ENCODE results near the gene NAT9. TPM values are rescaled to one million over a fixed set of nuclear protein-coding genes. Genes with fewer than 3 reads are reported as not detected.

NAT9 gene
- total and polyA plus RNA-seq, 2 donors (not counting 1 experiment from before 2014, with no cell fraction given) = 66.6 to 73.6 TPM

DNA sequence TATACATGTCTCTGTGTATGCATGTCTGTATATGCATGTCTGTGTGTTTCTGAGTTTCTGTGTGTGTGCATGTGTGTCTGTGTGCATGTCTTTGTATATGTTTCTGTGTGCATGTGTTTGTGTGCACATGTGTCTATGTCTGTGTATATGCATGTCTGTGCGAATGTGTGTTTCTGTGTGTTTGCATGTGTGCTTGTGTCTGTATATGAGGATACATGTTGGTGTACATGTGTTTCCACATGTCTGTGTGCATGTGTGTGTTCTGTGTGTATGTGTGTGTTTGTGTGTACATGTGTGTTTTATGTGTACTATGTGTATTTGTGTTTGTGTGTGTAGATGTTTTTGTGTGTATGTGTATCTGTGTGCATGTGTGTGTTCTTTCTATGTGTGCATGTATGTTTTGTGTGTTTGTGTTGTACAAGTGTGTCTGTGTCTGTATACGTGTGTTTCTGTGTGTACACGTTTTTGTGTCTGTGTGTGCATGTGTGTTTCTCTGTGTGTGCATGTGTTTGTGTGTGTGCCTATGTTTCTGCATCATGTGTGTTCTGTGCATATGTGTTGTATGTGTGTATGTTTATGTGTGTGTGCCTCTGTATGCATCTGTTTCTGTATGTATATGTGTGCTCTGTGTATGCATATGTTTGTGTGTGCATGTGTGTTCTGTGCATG lies 48.0 kb downstream of the NAT9 start:
- no peaks in the 10 kb centered on the region for H3K9me3 ChIP-seq (ENCODE audit: control extremely low read depth in 1 of 3, control insufficient read depth in 2 of 3, insufficient read depth in 1 of 3, low read length in 2 of 3)
- H4K20me1 ChIP-seq (ENCODE audit: control insufficient read depth, insufficient read depth, low read length, poor library complexity, severe bottlenecking) = no peaks in the 10 kb centered on the region
- H3K4me3 ChIP-seq (ENCODE audit: control extremely low read depth in 1 of 5, extremely low read depth in 1 of 5, insufficient read depth in 1 of 5, low read depth in 2 of 5, low read length in 4 of 5) = no peak overlapping the region
- ATAC-seq (ENCODE audit: low read depth) (no peak), DNase-seq (no peak)
- H2AFZ ChIP-seq (ENCODE audit: insufficient read depth, low read depth, low read length, poor library complexity, severe bottlenecking) = no peak overlapping the region
- no peak overlapping the region for H3K9ac ChIP-seq (ENCODE audit: low read length)
- H3K4me1 ChIP-seq (ENCODE audit: control insufficient read depth in 2 of 2, insufficient read depth in 2 of 2, low read length in 2 of 2) = peaks cover 13 to 36% of the 10 kb centered on the region in 2 donors
- no peak overlapping the region for H3K4me2 ChIP-seq (replicated peaks; ENCODE audit: low read depth, low read length, poor library complexity, severe bottlenecking)
- peaks cover 0 to 10% (median 0%) of the 10 kb centered on the region in 4 experiments for H3K27me3 ChIP-seq (replicated peaks in 1 of 4; ENCODE audit: control extremely low read depth in 1 of 4, control insufficient read depth in 3 of 4, insufficient read depth in 4 of 4, low read length in 3 of 4)
- Mint-ChIP-seq H3K27me3 (no peaks in the 10 kb centered on the region), H3K27ac (no peak overlapping the region), H3K9me3 (ENCODE audit: insufficient read depth) (no peaks in the 10 kb centered on the region), H3K4me3 (no peak overlapping the region), H3K4me1 (peaks cover 17% of the 10 kb centered on the region)
- H3K36me3 ChIP-seq (replicated peaks in 1 of 2; ENCODE audit: control extremely low read depth in 1 of 2, control insufficient read depth in 1 of 2, extremely low read depth in 1 of 2, insufficient read depth in 2 of 2, low read length in 1 of 2) = no peaks in the 10 kb centered on the region
- no peak overlapping the region for H3K27ac ChIP-seq (ENCODE audit: low read length in 2 of 2)
- ChIA-PET CTCF (no interaction called here), POLR2A (no interaction called here)
- intact Hi-C loops (cut with micrococcal nuclease) = no loop called here
- TF ChIP-seq EZH2 (IDR thresholded peaks at IDR 0.05; ENCODE audit: borderline replicate concordance, insufficient read depth, low read depth, low read length, poor library complexity, severe bottlenecking) (no peak), CTCF (IDR thresholded peaks at IDR 0.05) (no peak)
- 100% methylated on average over 3 of the region's 3 CpGs for WGBS (ENCODE audit: insufficient coverage)
- H3K79me2 ChIP-seq (ENCODE audit: control insufficient read depth, insufficient read depth, low read length) = no peaks in the 10 kb centered on the region

- H3K79me2 ChIP-seq (ENCODE audit: control insufficient read depth, insufficient read depth, low read length) = no peaks in the 10 kb centered on the region
- H3K4me3 ChIP-seq (ENCODE audit: control extremely low read depth in 1 of 5, extremely low read depth in 1 of 5, insufficient read depth in 1 of 5, low read depth in 2 of 5, low read length in 4 of 5) = no peak overlapping the region
- no peak overlapping the region for H3K27ac ChIP-seq (ENCODE audit: low read length in 2 of 2)
- ChIA-PET CTCF (interaction anchor here (0.9 to 3.8 kb wide), 3 partner anchors 12 to 68 kb away, joined by 3 to 25 read pairs (median 8); partner anchors contain the start of gene RAB37), POLR2A (no interaction called here)
- peaks cover under 1 to 12% of the 10 kb centered on the region in 2 donors for H3K4me1 ChIP-seq (ENCODE audit: control insufficient read depth in 2 of 2, insufficient read depth in 2 of 2, low read length in 2 of 2)
- Mint-ChIP-seq H3K4me3 (no peak overlapping the region), H3K27ac (no peak overlapping the region), H3K9me3 (ENCODE audit: insufficient read depth) (no peaks in the 10 kb centered on the region), H3K4me1 (peaks cover 2% of the 10 kb centered on the region), H3K27me3 (peaks cover 6% of the 10 kb centered on the region)
- peaks cover 0 to under 1% (median 0%) of the 10 kb centered on the region in 4 experiments for H3K27me3 ChIP-seq (replicated peaks in 1 of 4; ENCODE audit: control extremely low read depth in 1 of 4, control insufficient read depth in 3 of 4, insufficient read depth in 4 of 4, low read length in 3 of 4)
- no peak overlapping the region for H2AFZ ChIP-seq (ENCODE audit: insufficient read depth, low read depth, low read length, poor library complexity, severe bottlenecking)
- no peaks in the 10 kb centered on the region for H3K36me3 ChIP-seq (replicated peaks in 1 of 2; ENCODE audit: control extremely low read depth in 1 of 2, control insufficient read depth in 1 of 2, extremely low read depth in 1 of 2, insufficient read depth in 2 of 2, low read length in 1 of 2)
- no peaks in the 10 kb centered on the region for H4K20me1 ChIP-seq (ENCODE audit: control insufficient read depth, insufficient read depth, low read length, poor library complexity, severe bottlenecking)
- TF ChIP-seq CTCF (IDR thresholded peaks at IDR 0.05) (no peak), EZH2 (IDR thresholded peaks at IDR 0.05; ENCODE audit: borderline replicate concordance, insufficient read depth, low read depth, low read length, poor library complexity, severe bottlenecking) (no peak)
- no peak for DNase-seq
- H3K4me2 ChIP-seq (replicated peaks; ENCODE audit: low read depth, low read length, poor library complexity, severe bottlenecking) = no peak overlapping the region
- 100% methylated on average over 1 of the region's 3 CpGs for WGBS (ENCODE audit: insufficient coverage)
- H3K9ac ChIP-seq (ENCODE audit: low read length) = no peak overlapping the region
- no peak for ATAC-seq (ENCODE audit: low read depth)
- H3K9me3 ChIP-seq (ENCODE audit: control extremely low read depth in 1 of 3, control insufficient read depth in 2 of 3, insufficient read depth in 1 of 3, low read length in 2 of 3) = no peaks in the 10 kb centered on the region
- intact Hi-C loops (cut with micrococcal nuclease) = no loop called here
These were observed 51.0 kb downstream of the NAT9 start for GRCh38 chr17:74725111-74725510.

All from B cell (primary cell).